HG02571 (cell line): ENCODE data around the gene G3BP1.
"Not testable (repeated sequence)": the region's sequence is repeated elsewhere in the genome, so short reads cannot be mapped to it uniquely, and the experiment has no call there.

Experiments used
- ATAC-seq: cut with Tn5 transposase; IDR thresholded peaks from one replicate; pipeline ENCODE4 v1.9.1; 2021; ENCODE audit warnings: mild to moderate bottlenecking, moderate library complexity; ENCODE audit not compliant: unreplicated experiment

Gene G3BP1

GRCh38 chr5:151793358-151793757 lies 21.6 kb downstream of the G3BP1 start:
- ATAC-seq: no peak

DNA sequence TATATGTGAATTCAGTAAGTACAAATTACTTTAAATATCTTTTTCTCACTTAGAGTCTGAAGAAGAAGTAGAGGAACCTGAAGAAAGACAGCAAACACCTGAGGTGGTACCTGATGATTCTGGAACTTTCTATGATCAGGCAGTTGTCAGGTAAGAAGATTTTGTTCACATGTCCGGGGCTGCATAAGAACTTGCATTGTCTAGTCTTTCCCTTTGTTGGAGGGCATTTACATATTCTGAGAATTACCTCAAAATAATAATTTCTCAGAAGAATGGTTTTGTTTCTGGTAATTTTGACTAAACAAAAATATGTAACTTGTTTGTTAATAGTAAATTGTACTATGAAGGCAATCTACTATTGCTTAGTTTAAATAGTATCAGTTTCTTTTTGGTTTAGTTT lies 23.7 kb downstream of the G3BP1 start:
- ATAC-seq: no peak

DNA sequence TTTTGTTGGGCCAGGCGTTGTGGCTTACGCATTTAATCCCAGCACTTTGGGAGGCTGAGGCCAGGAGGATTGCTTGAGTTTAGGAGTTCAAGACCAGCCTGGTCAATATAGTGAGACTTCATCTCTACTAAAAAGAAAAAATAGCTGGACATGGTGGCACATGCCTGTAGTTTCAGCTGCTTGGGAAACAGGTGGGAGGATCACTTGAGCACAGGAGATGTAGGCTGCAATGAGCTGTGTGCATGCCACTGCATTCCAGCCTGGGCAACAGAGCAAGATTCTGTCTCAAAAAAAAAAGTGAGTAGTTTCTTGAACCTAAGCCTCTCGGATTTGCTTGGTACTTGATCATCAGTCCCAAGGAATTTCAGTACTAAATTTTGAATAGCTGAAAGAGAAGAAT lies 26.9 kb downstream of the G3BP1 start:
- no peak for ATAC-seq

GRCh38 chr5:151799407-151799806 lies 27.7 kb downstream of the G3BP1 start:
- no peak for ATAC-seq

DNA sequence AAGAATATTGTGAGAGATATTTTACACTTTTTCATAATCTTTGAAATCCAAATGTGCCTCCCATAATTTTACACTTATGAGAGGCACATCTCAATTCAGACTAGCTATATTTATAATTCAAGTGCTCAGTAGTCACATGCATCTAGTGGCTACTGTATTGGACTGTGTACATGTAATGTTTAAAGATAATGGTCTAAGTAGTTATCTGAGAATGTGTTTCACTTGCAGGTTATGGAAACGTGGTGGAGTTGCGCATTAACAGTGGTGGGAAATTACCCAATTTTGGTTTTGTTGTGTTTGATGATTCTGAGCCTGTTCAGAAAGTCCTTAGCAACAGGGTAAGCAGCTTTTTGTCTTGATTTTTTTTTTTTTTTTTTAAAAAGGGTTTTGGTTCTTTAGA lies 28.8 kb downstream of the G3BP1 start:
- ATAC-seq: no peak

DNA sequence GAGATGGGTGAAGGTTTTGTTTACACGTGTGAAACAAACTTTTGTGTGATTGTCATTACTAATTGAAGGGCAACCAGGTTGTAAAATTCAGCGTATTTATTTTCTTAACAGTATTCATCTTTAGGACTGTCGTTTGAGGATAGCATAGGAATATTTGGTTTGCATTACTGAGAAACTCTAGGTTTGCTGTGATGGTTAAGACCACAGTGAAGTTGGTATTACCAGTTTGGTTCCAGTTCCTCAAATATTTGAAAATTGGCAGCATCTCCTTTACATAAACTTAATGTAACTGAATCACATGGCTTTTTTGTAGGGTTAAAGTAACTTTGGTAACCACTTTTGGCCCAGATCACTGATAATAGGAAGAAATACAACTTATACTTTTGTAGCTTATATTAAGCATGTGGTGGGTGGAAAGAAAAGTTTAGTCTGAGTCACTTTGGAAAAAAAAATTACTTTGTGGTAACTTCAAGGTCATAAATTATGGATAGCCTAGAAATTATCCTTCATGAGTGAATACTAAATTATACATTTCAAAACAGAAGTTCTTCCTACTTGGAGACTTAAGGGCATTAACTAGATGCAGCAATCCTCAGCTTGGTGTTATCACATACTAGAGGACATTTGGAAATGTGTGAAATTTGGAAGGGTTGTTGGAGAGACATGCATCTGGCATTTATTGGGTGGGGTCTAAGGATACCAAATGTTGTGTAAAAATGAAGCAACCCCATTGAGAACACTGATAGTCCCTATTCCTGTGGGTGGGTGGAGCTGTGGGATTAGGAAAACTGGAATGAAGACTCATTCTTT lies 33.9 kb downstream of the G3BP1 start:
- no peak for ATAC-seq

DNA sequence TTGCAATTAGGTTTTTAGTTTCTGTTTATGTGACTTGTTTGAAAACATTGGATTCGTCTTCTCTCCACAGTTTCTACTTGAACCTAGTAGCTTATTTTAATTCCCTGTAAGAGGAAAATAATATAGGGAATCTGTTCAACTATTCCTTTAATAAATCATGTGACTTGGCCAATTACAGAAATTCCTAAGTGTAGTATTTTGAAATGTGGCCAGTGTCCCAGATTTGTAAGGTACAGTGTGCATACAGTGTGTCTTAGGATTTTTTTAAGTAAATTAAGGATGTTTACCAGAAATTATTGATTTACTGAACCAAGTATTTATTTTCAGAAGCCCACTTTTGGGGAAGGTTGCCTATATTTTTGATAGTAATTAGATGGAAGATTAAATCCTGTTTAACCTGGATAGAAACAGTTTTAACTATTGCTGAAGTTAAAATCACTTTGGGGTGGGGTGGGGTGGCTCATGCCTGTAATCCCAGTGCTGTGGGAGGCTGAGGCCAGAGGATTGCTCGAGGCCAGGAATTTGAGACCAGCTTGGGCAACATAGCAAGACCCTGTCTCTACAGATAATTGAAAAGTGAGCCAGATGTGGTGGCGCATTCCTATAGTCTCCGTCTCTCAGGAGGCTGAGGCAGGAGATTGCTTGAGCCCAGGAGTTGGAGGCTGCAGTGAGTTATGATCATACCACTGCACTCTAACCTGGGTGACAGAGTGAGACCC lies 36.9 kb downstream of the G3BP1 start:
- ATAC-seq: no peak

GRCh38 chr5:151810449-151810848 lies 38.7 kb downstream of the G3BP1 start:
- ATAC-seq: no peak

DNA sequence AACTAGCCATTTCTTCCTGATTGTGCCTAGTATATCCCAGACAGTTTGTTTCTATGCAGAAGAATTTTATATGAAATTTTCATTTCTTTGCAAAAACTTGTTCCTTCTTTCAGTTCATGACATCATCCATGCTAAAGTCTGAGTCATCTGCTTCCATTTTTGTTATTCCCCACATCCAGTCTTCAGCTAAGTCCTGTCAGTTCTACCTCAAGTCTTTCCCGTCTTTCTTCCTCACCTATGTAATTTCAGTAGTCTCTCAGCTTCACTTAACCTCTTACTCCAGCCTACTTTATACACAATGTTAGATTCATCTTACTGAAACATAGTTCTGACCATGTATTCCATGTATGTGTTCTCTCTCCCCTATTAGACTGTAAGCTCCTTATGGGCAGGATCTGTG lies 39.1 kb downstream of the G3BP1 start:
- no peak for ATAC-seq

- ATAC-seq: no peak
Observed at GRCh38 chr5:151811593-151812321, 40.0 kb downstream of the G3BP1 start.

GRCh38 chr5:151812757-151813309 lies 41.1 kb downstream of the G3BP1 start:
- no peak for ATAC-seq

DNA sequence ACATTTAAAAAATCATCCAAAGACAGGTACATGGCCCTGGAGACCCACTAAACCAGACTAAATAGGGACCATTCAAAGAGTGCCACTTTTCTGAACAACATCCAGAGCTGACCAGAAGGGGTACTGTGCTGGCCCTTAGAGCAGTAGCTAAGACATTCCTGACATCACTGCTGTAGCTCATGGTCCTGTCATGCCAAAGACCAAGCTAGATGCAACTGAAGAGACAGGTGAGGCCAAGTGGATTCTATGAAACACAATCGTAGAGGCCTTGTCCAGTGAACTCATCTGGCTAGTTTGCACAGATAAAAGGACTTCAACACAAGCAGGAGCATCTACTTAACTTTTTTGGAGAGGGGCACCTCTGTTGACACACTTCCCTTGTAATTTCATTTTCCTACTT lies 43.3 kb downstream of the G3BP1 start:
- no peak for ATAC-seq

DNA sequence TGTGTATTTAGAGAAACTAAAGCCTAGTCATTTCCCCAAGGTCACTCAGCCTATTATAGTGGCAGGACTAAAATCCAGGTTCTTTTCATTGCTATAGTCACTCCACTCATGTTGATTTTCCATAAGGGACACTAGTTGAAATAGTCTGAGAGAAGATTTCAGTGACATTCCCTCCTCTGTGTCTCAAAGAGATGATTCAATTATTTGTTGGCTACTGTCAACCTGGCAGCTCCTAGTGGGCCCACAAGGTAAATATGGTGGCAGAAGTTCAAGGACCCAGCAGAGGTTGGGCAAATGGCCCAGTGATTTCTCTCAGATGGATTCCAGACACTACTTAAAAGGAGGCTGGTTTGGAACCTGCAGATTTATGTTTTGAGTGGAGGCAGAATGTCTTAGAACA lies 48.1 kb downstream of the G3BP1 start:
- no peak for ATAC-seq

GRCh38 chr5:151820271-151820670 lies 48.5 kb downstream of the G3BP1 start:
- no peak for ATAC-seq

DNA sequence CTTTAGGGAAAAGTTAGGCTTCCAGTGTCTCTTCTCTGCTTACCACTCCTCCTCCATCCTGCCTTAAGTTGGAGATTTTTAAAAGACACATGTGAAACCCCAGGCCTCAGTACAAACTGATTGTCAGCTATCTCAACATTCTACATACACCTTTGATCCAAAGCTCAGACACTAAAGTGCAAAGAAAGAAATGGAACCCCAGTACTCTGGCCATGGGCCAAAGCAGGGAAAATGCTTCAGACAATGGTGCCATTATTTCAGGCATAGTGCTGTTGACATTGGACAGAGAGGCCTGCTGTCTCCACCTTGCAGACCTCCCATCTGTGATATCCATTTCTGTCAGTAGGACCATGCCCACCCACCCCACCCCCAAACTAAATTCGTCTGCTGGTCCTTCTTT lies 49.1 kb downstream of the G3BP1 start:
- no peak for ATAC-seq

DNA sequence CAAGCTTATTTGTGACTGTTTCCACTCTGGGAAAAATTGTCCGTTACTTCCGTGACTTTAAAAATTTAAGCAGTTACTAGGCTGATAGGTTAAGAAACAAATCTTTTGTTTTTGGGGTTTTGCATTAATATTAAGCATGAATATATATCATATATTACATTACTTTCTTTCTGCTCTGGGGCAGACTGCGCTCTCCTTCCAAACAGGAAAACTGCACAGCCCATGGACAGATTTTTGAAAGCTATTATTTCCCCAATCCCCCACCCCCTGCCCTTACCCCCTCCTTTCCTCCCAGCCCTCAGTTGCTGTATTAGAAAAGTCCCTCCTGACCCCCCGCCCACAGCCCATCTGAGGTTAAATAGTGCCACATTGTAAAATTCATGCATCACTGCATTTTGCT lies 50.4 kb downstream of the G3BP1 start:
- no peak for ATAC-seq

DNA sequence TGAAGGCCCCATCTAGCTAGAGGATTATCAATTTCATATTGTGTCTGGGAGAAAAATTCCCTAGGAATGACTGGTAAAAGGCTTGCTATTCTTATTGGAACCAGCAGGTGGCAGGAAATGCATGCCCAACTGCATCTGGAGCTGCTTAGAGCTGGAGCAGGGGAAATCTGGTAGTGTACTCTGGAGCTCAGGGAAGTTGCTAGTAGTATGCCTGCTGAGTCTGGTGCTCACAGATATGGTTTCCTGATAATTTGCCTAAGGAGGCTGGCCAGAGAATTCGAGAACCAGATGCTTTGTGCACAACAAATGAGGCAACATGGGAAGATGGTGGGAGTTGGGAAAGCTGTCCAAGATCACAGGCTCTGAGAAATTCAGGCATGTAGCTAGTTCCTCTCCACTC lies 53.7 kb downstream of the G3BP1 start:
- ATAC-seq: no peak

- ATAC-seq: no peak
Observed at GRCh38 chr5:151829370-151829769, 57.6 kb downstream of the G3BP1 start.

- not testable (repeated sequence) for ATAC-seq
Observed at GRCh38 chr5:151832843-151833242, 61.1 kb downstream of the G3BP1 start.

DNA sequence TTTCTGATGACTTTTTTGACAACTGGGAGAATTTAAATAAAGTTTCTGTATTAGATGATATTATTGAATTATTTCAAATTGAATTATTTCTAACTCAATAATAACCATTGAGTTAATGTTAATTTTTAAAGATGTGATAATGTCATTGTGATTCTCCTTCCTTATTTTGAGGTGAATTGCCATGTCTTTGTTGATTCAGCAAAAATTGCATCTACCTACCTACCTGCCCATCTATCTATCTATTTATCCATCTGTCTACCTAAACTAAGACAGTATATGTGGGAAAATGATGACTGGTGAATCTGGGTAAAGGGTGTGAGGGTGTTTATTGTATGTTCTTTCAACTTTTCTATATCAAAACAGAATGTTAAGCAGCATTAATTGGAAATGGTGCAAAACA lies 75.0 kb downstream of the G3BP1 start:
- ATAC-seq: no peak

- ATAC-seq: no peak
Observed at GRCh38 chr5:151847871-151848270, 76.1 kb downstream of the G3BP1 start.

- ATAC-seq: no peak
Observed at GRCh38 chr5:151855701-151856100, 83.9 kb downstream of the G3BP1 start.
